HEK293 (cell line): ENCODE data around the gene PIK3C2G.

Experiments
- HOXA7 ChIP-seq: sonication (generic); formaldehyde crosslinking; IDR thresholded peaks from 2 replicates; pipeline ENCODE4 v1.8.1; 2022; ENCODE audit warnings: missing genetic modification reagents, borderline replicate concordance
- REPIN1 ChIP-seq: fragments of 450-650 bp; formaldehyde crosslinking; IDR thresholded peaks from 2 replicates; pipeline ENCODE4 v1.5.1; 2017; ENCODE audit warnings: missing biosample characterization, missing genetic modification characterization, low read depth
- SP3 ChIP-seq: fragments of 450-650 bp; formaldehyde crosslinking; IDR thresholded peaks from 2 replicates; pipeline ENCODE4 v1.5.1; 2016; ENCODE audit warnings: missing biosample characterization, missing genetic modification characterization
- TCF7L2 ChIP-seq: IDR thresholded peaks from 2 replicates; pipeline ENCODE4 v1.6.1; 2011; ENCODE audit warnings: low read depth, mild to moderate bottlenecking, inconsistent platforms, low read length, moderate library complexity, borderline replicate concordance
- ZBTB7A ChIP-seq: fragments of 450-650 bp; formaldehyde crosslinking; IDR thresholded peaks from 2 replicates; pipeline ENCODE4 v1.5.1; 2016; ENCODE audit warnings: low read depth, missing biosample characterization, missing genetic modification characterization
- ZNF274 ChIP-seq, 2 experiments: fragments of 200-500 bp in 1 of 2; fragments of 450-650 bp in 1 of 2; sonication (Bioruptor generic) in 1 of 2; formaldehyde crosslinking in 1 of 2; IDR thresholded peaks; 2 replicates each; pipeline versions ENCODE4 v1.5.1 to v1.6.1; 2014 to 2016; ENCODE audit warnings: borderline replicate concordance in 1 of 2, inconsistent platforms in 1 of 2, low read length in 1 of 2, missing biosample characterization in 1 of 2, missing genetic modification characterization in 1 of 2
- ZNF423 ChIP-seq: fragments of 450-650 bp; formaldehyde crosslinking; IDR thresholded peaks from 2 replicates; pipeline ENCODE4 v1.5.1; 2016; ENCODE audit warnings: missing biosample characterization, missing genetic modification characterization
- ZNF510 ChIP-seq: fragments of 450-650 bp; formaldehyde crosslinking; IDR thresholded peaks from 2 replicates; pipeline ENCODE4 v1.5.1; 2018; ENCODE audit warnings: mild to moderate bottlenecking, missing genetic modification characterization, missing biosample characterization; ENCODE audit not compliant: insufficient replicate concordance
- ZNF549 ChIP-seq: fragments of 450-650 bp; IDR thresholded peaks from 2 replicates; pipeline ENCODE4 v1.5.1; 2018; ENCODE audit warnings: missing biosample characterization, missing genetic modification characterization, mild to moderate bottlenecking, inconsistent platforms, moderate library complexity
- ZNF558 ChIP-seq: fragments of 450-650 bp; formaldehyde crosslinking; IDR thresholded peaks from 2 replicates; pipeline ENCODE4 v1.5.1; 2016; ENCODE audit warnings: missing biosample characterization, missing genetic modification characterization
- TF ChIP-seq, protein P1 (sequence below): fragments of 450-650 bp; formaldehyde crosslinking; IDR thresholded peaks from 2 replicates; pipeline ENCODE4 v1.5.1; 2016; ENCODE audit warnings: missing biosample characterization, missing genetic modification characterization
- TF ChIP-seq, protein P2 (sequence below): fragments of 450-650 bp; formaldehyde crosslinking; IDR thresholded peaks from 2 replicates; pipeline ENCODE4 v1.5.1; 2016; ENCODE audit warnings: missing biosample characterization, missing genetic modification characterization
- TF ChIP-seq, protein P3 (sequence below): fragments of 450-650 bp; formaldehyde crosslinking; IDR thresholded peaks from 2 replicates; pipeline ENCODE4 v1.5.1; 2017; ENCODE audit warnings: missing biosample characterization, missing genetic modification characterization
- TF ChIP-seq, protein P4 (sequence below): fragments of 450-650 bp; formaldehyde crosslinking; IDR thresholded peaks from 2 replicates; pipeline ENCODE4 v1.5.1; 2016; ENCODE audit warnings: missing biosample characterization, missing genetic modification characterization, low read depth

DNA sequence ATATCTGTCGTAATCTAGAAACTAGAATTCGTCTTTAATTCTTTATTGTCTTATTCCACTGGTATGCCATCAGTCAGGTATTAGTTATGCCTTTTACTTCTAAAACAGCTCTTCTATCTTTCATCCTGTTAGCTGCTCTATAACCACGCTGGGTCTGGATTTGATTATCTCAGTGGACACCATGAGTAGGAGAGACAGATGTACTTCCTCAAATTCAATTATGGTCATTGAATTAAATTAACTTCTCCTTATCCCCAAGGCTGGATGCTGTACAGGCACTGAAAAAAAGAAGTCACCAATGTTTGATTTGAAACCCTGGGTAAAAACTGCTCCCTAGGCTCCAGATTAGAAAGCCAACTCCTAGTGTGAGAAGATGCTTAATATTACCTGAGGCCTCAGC is 107.3 kb downstream of the PIK3C2G start:
- TF ChIP-seq ZNF549 (tag by site-specific recombination) (no peak), REPIN1 (tag by site-specific recombination) (no peak), ZBTB7A (tag by site-specific recombination) (no peak), ZNF274 (IDR thresholded peaks at IDR 0.05; ENCODE audit: low read length) (no peak), ZNF274 (tag by site-specific recombination; IDR thresholded peaks at IDR 0.05; ENCODE audit: borderline replicate concordance) (no peak), HOXA7 (CRISPR knock-in tag) (no peak), SP3 (tag by site-specific recombination) (no peak), TCF7L2 (no peak), ZNF423 (tag by site-specific recombination) (no peak), ZNF558 (no peak), ZNF510 (tag by site-specific recombination) (no peak)
- TF ChIP-seq, protein P1, sequence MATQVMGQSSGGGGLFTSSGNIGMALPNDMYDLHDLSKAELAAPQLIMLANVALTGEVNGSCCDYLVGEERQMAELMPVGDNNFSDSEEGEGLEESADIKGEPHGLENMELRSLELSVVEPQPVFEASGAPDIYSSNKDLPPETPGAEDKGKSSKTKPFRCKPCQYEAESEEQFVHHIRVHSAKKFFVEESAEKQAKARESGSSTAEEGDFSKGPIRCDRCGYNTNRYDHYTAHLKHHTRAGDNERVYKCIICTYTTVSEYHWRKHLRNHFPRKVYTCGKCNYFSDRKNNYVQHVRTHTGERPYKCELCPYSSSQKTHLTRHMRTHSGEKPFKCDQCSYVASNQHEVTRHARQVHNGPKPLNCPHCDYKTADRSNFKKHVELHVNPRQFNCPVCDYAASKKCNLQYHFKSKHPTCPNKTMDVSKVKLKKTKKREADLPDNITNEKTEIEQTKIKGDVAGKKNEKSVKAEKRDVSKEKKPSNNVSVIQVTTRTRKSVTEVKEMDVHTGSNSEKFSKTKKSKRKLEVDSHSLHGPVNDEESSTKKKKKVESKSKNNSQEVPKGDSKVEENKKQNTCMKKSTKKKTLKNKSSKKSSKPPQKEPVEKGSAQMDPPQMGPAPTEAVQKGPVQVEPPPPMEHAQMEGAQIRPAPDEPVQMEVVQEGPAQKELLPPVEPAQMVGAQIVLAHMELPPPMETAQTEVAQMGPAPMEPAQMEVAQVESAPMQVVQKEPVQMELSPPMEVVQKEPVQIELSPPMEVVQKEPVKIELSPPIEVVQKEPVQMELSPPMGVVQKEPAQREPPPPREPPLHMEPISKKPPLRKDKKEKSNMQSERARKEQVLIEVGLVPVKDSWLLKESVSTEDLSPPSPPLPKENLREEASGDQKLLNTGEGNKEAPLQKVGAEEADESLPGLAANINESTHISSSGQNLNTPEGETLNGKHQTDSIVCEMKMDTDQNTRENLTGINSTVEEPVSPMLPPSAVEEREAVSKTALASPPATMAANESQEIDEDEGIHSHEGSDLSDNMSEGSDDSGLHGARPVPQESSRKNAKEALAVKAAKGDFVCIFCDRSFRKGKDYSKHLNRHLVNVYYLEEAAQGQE = no peak
- TF ChIP-seq, protein P2, sequence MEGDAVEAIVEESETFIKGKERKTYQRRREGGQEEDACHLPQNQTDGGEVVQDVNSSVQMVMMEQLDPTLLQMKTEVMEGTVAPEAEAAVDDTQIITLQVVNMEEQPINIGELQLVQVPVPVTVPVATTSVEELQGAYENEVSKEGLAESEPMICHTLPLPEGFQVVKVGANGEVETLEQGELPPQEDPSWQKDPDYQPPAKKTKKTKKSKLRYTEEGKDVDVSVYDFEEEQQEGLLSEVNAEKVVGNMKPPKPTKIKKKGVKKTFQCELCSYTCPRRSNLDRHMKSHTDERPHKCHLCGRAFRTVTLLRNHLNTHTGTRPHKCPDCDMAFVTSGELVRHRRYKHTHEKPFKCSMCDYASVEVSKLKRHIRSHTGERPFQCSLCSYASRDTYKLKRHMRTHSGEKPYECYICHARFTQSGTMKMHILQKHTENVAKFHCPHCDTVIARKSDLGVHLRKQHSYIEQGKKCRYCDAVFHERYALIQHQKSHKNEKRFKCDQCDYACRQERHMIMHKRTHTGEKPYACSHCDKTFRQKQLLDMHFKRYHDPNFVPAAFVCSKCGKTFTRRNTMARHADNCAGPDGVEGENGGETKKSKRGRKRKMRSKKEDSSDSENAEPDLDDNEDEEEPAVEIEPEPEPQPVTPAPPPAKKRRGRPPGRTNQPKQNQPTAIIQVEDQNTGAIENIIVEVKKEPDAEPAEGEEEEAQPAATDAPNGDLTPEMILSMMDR (tag by site-specific recombination) = no peak
- TF ChIP-seq, protein P3, sequence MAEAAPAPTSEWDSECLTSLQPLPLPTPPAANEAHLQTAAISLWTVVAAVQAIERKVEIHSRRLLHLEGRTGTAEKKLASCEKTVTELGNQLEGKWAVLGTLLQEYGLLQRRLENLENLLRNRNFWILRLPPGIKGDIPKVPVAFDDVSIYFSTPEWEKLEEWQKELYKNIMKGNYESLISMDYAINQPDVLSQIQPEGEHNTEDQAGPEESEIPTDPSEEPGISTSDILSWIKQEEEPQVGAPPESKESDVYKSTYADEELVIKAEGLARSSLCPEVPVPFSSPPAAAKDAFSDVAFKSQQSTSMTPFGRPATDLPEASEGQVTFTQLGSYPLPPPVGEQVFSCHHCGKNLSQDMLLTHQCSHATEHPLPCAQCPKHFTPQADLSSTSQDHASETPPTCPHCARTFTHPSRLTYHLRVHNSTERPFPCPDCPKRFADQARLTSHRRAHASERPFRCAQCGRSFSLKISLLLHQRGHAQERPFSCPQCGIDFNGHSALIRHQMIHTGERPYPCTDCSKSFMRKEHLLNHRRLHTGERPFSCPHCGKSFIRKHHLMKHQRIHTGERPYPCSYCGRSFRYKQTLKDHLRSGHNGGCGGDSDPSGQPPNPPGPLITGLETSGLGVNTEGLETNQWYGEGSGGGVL (tag by site-specific recombination) = no peak
- TF ChIP-seq, protein P4, sequence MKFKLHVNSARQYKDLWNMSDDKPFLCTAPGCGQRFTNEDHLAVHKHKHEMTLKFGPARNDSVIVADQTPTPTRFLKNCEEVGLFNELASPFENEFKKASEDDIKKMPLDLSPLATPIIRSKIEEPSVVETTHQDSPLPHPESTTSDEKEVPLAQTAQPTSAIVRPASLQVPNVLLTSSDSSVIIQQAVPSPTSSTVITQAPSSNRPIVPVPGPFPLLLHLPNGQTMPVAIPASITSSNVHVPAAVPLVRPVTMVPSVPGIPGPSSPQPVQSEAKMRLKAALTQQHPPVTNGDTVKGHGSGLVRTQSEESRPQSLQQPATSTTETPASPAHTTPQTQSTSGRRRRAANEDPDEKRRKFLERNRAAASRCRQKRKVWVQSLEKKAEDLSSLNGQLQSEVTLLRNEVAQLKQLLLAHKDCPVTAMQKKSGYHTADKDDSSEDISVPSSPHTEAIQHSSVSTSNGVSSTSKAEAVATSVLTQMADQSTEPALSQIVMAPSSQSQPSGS = no peak
